ENCODE measurements around the gene MRPL14. TPM values are rescaled to one million over a fixed set of nuclear protein-coding genes. Genes with fewer than 3 reads are reported as not detected.

Gene MRPL14
- polyA plus RNA-seq, 1 donor (not counting 4 experiments of a cell fraction or from before 2014, with no cell fraction given) = 136 TPM

DNA sequence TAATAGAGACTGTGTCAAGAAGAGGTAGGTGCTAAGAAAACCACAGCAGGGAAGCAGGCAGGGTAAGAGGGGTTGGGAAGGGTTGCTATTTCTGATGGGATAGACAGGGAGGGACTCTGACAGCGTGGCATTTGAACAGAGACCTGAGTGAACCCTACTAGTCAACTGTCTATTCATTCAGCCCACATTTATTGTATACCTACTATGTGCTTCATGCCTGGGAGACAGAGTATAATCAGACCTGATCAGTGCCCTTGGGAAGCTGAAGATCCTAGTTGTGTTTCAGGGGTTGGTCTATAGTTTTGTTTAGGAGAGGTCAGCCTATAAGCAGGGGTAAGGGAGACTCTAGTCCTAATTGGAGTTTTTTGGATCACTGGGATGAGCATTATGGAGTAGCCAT lies 16.5 kb upstream of the MRPL14 start:
- TF ChIP-seq, protein P1, sequence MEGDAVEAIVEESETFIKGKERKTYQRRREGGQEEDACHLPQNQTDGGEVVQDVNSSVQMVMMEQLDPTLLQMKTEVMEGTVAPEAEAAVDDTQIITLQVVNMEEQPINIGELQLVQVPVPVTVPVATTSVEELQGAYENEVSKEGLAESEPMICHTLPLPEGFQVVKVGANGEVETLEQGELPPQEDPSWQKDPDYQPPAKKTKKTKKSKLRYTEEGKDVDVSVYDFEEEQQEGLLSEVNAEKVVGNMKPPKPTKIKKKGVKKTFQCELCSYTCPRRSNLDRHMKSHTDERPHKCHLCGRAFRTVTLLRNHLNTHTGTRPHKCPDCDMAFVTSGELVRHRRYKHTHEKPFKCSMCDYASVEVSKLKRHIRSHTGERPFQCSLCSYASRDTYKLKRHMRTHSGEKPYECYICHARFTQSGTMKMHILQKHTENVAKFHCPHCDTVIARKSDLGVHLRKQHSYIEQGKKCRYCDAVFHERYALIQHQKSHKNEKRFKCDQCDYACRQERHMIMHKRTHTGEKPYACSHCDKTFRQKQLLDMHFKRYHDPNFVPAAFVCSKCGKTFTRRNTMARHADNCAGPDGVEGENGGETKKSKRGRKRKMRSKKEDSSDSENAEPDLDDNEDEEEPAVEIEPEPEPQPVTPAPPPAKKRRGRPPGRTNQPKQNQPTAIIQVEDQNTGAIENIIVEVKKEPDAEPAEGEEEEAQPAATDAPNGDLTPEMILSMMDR (optimal IDR thresholded peaks at IDR 0.05 in 1 of 3, IDR thresholded peaks at IDR 0.05 in 1 of 3, conservative IDR thresholded peaks at IDR 0.05 in 1 of 3; ENCODE audit: extremely low read depth in 1 of 3, insufficient read depth in 2 of 3, low read length in 3 of 3) = no peak
- TF ChIP-seq EZH2 (IDR thresholded peaks at IDR 0.05; ENCODE audit: low read length) = no peak
- Histone ChIP-seq H3K4me2 (ENCODE audit: control insufficient read depth, extremely low read depth, insufficient read depth, low read depth, low read length) (no peak overlapping the region), H3K9me1 (ENCODE audit: control insufficient read depth, extremely low read depth, insufficient read depth, low read length) (no peaks in the 10 kb centered on the region), H4K20me1 (ENCODE audit: control insufficient read depth, extremely low read depth, insufficient read depth, low read length) (no peaks in the 10 kb centered on the region), H3K9ac (ENCODE audit: control insufficient read depth, extremely low read depth, insufficient read depth, low read length) (no peak overlapping the region), H3K79me2 (ENCODE audit: control insufficient read depth, insufficient read depth, low read length) (no peaks in the 10 kb centered on the region), H3K4me3 (ENCODE audit: control insufficient read depth in 2 of 3, extremely low read depth in 1 of 3, insufficient read depth in 2 of 3, low read depth in 1 of 3, low read length in 3 of 3) (no peak overlapping the region), H3K27me3 (ENCODE audit: control insufficient read depth, extremely low read depth, insufficient read depth, low read length) (no peaks in the 10 kb centered on the region), H3K27ac (ENCODE audit: control insufficient read depth, insufficient read depth, low read length) (no peak overlapping the region), H2AFZ (ENCODE audit: control insufficient read depth, low read length) (no peak overlapping the region), H3K36me3 (ENCODE audit: control insufficient read depth in 2 of 2, extremely low read depth in 1 of 2, insufficient read depth in 2 of 2, low read length in 2 of 2) (peaks cover 54 to 55% of the 10 kb centered on the region in 2 experiments), H3K9me3 (ENCODE audit: control insufficient read depth, low read depth, low read length) (no peaks in the 10 kb centered on the region), H3K4me1 (ENCODE audit: control insufficient read depth, extremely low read depth, insufficient read depth, low read length) (no peaks in the 10 kb centered on the region)
- FAIRE-seq (no peak), DNase-seq (ENCODE audit: low read depth, low spot score) (no peak)
- dilution Hi-C loops (cut with MboI; ENCODE audit: extremely low pct_ligation_motif_present, low sequenced_read_pairs) = no loop called here

DNA sequence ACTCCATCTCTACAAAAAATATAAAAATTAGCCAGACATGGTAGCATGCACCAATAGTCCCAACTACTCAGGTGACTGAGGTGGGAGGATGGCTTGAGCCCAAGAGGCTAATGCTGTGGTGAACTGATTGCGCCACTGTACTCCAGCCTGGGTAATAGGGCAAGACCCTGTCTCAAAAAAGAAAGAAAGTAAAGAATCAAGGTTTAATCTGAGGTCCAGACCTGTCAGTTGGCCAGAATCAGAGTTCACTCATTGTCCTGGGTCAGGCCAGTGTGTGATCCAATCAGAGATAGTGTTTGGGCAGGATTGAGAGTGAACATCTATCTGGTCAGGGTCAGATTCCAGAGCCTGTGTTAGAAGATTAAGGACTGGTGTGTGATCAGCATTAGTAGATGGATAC lies 15.6 kb upstream of the MRPL14 start:
- dilution Hi-C loops (cut with MboI; ENCODE audit: extremely low pct_ligation_motif_present, low sequenced_read_pairs) = no loop called here
- Histone ChIP-seq H3K4me1 (ENCODE audit: control insufficient read depth, extremely low read depth, insufficient read depth, low read length) (no peaks in the 10 kb centered on the region), H3K9ac (ENCODE audit: control insufficient read depth, extremely low read depth, insufficient read depth, low read length) (no peak overlapping the region), H3K79me2 (ENCODE audit: control insufficient read depth, insufficient read depth, low read length) (no peaks in the 10 kb centered on the region), H3K27me3 (ENCODE audit: control insufficient read depth, extremely low read depth, insufficient read depth, low read length) (no peaks in the 10 kb centered on the region), H2AFZ (ENCODE audit: control insufficient read depth, low read length) (no peak overlapping the region), H3K4me2 (ENCODE audit: control insufficient read depth, extremely low read depth, insufficient read depth, low read depth, low read length) (no peak overlapping the region), H3K9me1 (ENCODE audit: control insufficient read depth, extremely low read depth, insufficient read depth, low read length) (no peaks in the 10 kb centered on the region), H3K4me3 (ENCODE audit: control insufficient read depth in 2 of 3, extremely low read depth in 1 of 3, insufficient read depth in 2 of 3, low read depth in 1 of 3, low read length in 3 of 3) (no peak overlapping the region), H3K36me3 (ENCODE audit: control insufficient read depth in 2 of 2, extremely low read depth in 1 of 2, insufficient read depth in 2 of 2, low read length in 2 of 2) (peaks cover 47% of the 10 kb centered on the region in 2 experiments), H3K9me3 (ENCODE audit: control insufficient read depth, low read depth, low read length) (no peaks in the 10 kb centered on the region), H3K27ac (ENCODE audit: control insufficient read depth, insufficient read depth, low read length) (no peak overlapping the region), H4K20me1 (ENCODE audit: control insufficient read depth, extremely low read depth, insufficient read depth, low read length) (no peaks in the 10 kb centered on the region)
- no peak for FAIRE-seq
- DNase-seq (ENCODE audit: low read depth, low spot score) = no peak
- TF ChIP-seq EZH2 (IDR thresholded peaks at IDR 0.05; ENCODE audit: low read length) = no peak
- TF ChIP-seq, protein P1 (optimal IDR thresholded peaks at IDR 0.05 in 1 of 3, IDR thresholded peaks at IDR 0.05 in 1 of 3, conservative IDR thresholded peaks at IDR 0.05 in 1 of 3; ENCODE audit: extremely low read depth in 1 of 3, insufficient read depth in 2 of 3, low read length in 3 of 3) = no peak
